ENCODE results near the gene UGT2B7. TPM values are rescaled to one million over a fixed set of nuclear protein-coding genes. Genes with fewer than 3 reads are reported as not detected.

UGT2B7 gene
- total RNA-seq, 2 experiments from 2014 or later, result not detected

GRCh38 chr4:69126024-69126423 lies 29.8 kb downstream of the UGT2B7 start:
- Mint-ChIP-seq H3K27ac (no peak overlapping the region), H3K27me3 (ENCODE audit: low read depth) (no peaks in the 10 kb centered on the region), H3K9me3 (ENCODE audit: insufficient read depth) (no peaks in the 10 kb centered on the region), H3K36me3 (ENCODE audit: low read depth) (no peaks in the 10 kb centered on the region), H3K4me3 (no peak overlapping the region), H3K4me1 (ENCODE audit: low read depth) (no peaks in the 10 kb centered on the region)
- CTCF ChIA-PET, result no interaction called here
- ATAC-seq, result no peak
- POLR2A ChIA-PET, result no interaction called here
- DNase-seq, result no peak

GRCh38 chr4:69133993-69134392 lies 37.7 kb downstream of the UGT2B7 start:
- no peaks in the 10 kb centered on the region for H3K9me3 Mint-ChIP-seq (ENCODE audit: insufficient read depth)
- H3K27me3 Mint-ChIP-seq (ENCODE audit: low read depth), result no peaks in the 10 kb centered on the region
- H3K4me3 Mint-ChIP-seq, result no peak overlapping the region
- H3K27ac Mint-ChIP-seq, result no peak overlapping the region
- POLR2A ChIA-PET, result no interaction called here
- ATAC-seq (no peak), DNase-seq (no peak)
- CTCF ChIA-PET, result no interaction called here
- H3K4me1 Mint-ChIP-seq (ENCODE audit: low read depth), result no peaks in the 10 kb centered on the region
- H3K36me3 Mint-ChIP-seq (ENCODE audit: low read depth), result no peaks in the 10 kb centered on the region

DNA sequence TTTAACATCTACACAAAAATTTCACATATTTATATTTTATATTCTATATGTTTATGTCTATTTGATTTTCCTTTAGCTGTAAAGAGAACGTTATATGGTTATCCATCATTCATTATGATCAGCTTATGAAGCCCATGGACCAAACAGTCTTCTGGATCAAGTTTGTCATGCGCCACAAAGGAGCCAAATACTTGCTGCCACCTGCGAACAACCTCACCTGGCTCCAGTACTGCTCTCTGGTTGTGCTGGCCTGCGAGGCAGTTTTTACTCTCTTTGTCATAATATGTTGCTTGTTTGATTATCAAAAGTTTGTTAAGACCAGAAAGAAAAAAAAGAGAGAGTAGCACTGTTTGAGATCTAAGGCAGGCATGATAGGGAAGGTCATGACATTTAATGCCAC lies 38.2 kb downstream of the UGT2B7 start:
- CTCF ChIA-PET, result no interaction called here

DNA sequence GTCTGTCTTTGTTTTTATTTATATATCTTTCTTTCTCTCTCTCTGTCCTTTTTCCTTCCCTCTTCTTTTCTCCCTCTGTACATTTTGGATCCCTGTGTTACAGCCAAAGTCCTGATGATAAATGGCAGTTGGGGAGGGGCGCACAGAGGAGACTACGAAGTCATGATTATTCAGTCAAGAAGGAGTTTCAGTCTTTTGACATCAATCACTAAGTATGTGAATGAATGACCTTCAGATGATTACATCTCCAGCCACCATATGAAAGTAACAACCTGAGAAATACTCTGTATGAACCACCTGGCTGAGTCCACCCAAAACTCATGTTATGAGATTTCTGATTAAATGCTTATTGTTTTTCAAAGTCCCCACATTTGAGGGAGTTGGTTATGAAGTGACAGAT lies 45.0 kb downstream of the UGT2B7 start:
- no peak for DNase-seq
- Mint-ChIP-seq H3K36me3 (ENCODE audit: low read depth) (no peaks in the 10 kb centered on the region), H3K27me3 (ENCODE audit: low read depth) (no peaks in the 10 kb centered on the region)

More for the DNA sequence above, 38.2 kb downstream of the UGT2B7 start:
- DNase-seq, result no peak
- POLR2A ChIA-PET, result no interaction called here
- Mint-ChIP-seq H3K27ac (no peak overlapping the region), H3K36me3 (ENCODE audit: low read depth) (no peaks in the 10 kb centered on the region), H3K4me1 (ENCODE audit: low read depth) (no peaks in the 10 kb centered on the region), H3K4me3 (no peak overlapping the region), H3K27me3 (ENCODE audit: low read depth) (no peaks in the 10 kb centered on the region), H3K9me3 (ENCODE audit: insufficient read depth) (no peaks in the 10 kb centered on the region)
- ATAC-seq, result no peak

GRCh38 chr4:69147334-69147733 lies 51.1 kb downstream of the UGT2B7 start:
- Mint-ChIP-seq H3K4me3 (no peak overlapping the region), H3K9me3 (ENCODE audit: insufficient read depth) (no peaks in the 10 kb centered on the region), H3K27me3 (ENCODE audit: low read depth) (no peaks in the 10 kb centered on the region), H3K4me1 (ENCODE audit: low read depth) (no peaks in the 10 kb centered on the region), H3K27ac (no peak overlapping the region), H3K36me3 (ENCODE audit: low read depth) (no peaks in the 10 kb centered on the region)
- POLR2A ChIA-PET, result no interaction called here
- DNase-seq (no peak), ATAC-seq (no peak)
- CTCF ChIA-PET, result no interaction called here

More for the DNA sequence above, 45.0 kb downstream of the UGT2B7 start:
- Mint-ChIP-seq H3K4me3 (no peak overlapping the region), H3K9me3 (ENCODE audit: insufficient read depth) (no peaks in the 10 kb centered on the region), H3K4me1 (ENCODE audit: low read depth) (no peaks in the 10 kb centered on the region), H3K27ac (no peak overlapping the region)
- CTCF ChIA-PET, result no interaction called here
- POLR2A ChIA-PET, result no interaction called here
- no peak for ATAC-seq

- H3K27ac Mint-ChIP-seq, result no peak overlapping the region
- no peak for DNase-seq
- no peaks in the 10 kb centered on the region for H3K4me1 Mint-ChIP-seq (ENCODE audit: low read depth)
- H3K9me3 Mint-ChIP-seq (ENCODE audit: insufficient read depth), result no peaks in the 10 kb centered on the region
- H3K27me3 Mint-ChIP-seq (ENCODE audit: low read depth), result no peaks in the 10 kb centered on the region
- no peak for ATAC-seq
- CTCF ChIA-PET, result no interaction called here
- no peaks in the 10 kb centered on the region for H3K36me3 Mint-ChIP-seq (ENCODE audit: low read depth)
- no peak overlapping the region for H3K4me3 Mint-ChIP-seq
- POLR2A ChIA-PET, result no interaction called here
These were observed 57.7 kb downstream of the UGT2B7 start for GRCh38 chr4:69154021-69154420.

DNA sequence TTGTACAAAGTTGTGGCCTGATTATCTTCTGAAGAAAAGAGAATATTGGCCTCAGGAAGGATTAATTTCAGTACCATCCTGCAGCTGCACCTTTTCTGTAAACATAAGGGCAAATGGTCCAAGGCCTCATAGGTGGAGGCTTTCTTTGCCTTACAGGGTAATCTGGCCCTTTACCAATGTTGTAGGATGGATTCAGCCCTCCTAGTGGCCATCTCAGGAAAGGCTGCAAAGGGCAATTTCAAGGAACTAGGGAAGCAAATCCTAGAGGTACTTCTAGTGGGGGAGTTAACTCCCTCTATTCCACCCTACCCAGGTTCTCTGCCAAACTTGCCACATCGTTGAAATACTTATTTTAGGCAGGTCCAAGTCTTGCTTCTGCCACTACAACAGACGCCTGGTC lies 60.6 kb downstream of the UGT2B7 start:
- H3K27me3 Mint-ChIP-seq (ENCODE audit: low read depth), result no peaks in the 10 kb centered on the region
- no peak for DNase-seq
- no peaks in the 10 kb centered on the region for H3K9me3 Mint-ChIP-seq (ENCODE audit: insufficient read depth)
- H3K4me3 Mint-ChIP-seq, result no peak overlapping the region
- ATAC-seq, result no peak
- no peak overlapping the region for H3K27ac Mint-ChIP-seq
- ChIA-PET CTCF (no interaction called here), POLR2A (no interaction called here)
- no peaks in the 10 kb centered on the region for H3K36me3 Mint-ChIP-seq (ENCODE audit: low read depth)
- H3K4me1 Mint-ChIP-seq (ENCODE audit: low read depth), result no peaks in the 10 kb centered on the region

Other genes starting within 250 kb of the UGT2B7 start
- not detected for gene UGT2A3, start 144.7 kb upstream of the UGT2B7 start, total RNA-seq
- gene UGT2B11, start 118.3 kb downstream of the UGT2B7 start, total RNA-seq, result not detected
- gene UGT2B28, start 184.0 kb downstream of the UGT2B7 start, total RNA-seq, result not detected

Measured in activated CD8-positive, alpha-beta T cell treated with anti-CD3 and anti-CD28 coated beads, Interleukin-2, amount 10 ng/mL, durations not matched to agents 7 days and 5 days (primary cell).